Thoracic aorta (tissue), 2 donors: ENCODE data around the gene LRRC1. TPM values are rescaled to one million over a fixed set of nuclear protein-coding genes. Genes with fewer than 3 reads are reported as not detected.

Experiments used
- ATAC-seq: fragments of 150-250 bp; one replicate; pipeline ENCODE4 v1.8.0; 2017; ENCODE audit warnings: low read depth; ENCODE audit not compliant: insufficient number of reproducible peaks, low FRiP score
- DNase-seq: peaks from one replicate; pipeline ENCODE4 v3.0.0-alpha.2; 2020; ENCODE audit warnings: low spot score
- H3K27ac ChIP-seq, 2 donors: fragments of 200-600 bp; sonication (generic); 1 replicate in 1 of 2; 2 replicates in 1 of 2; pipeline ENCODE4 v1.5.1; 2016; ENCODE audit warnings: mild to moderate bottlenecking in 2 of 2, moderate library complexity in 2 of 2
- H3K27me3 ChIP-seq: fragments of 200-600 bp; sonication (generic); replicated peaks from 2 replicates; pipeline ENCODE4 v1.6.0; 2016; ENCODE audit warnings: mild to moderate bottlenecking; ENCODE audit not compliant: insufficient read depth
- H3K36me3 ChIP-seq: fragments of 200-600 bp; sonication (generic); one replicate; pipeline ENCODE4 v1.5.1; 2016
- H3K4me1 ChIP-seq, 2 donors: fragments of 200-600 bp; sonication (generic); 1 replicate in 1 of 2; 2 replicates in 1 of 2; pipeline versions ENCODE4 v1.5.1 to v1.6.0; 2016; ENCODE audit warnings: low read depth in 2 of 2, mild to moderate bottlenecking in 1 of 2; ENCODE audit not compliant: control insufficient read depth in 1 of 2
- H3K4me3 ChIP-seq: fragments of 200-600 bp; sonication (generic); 2 replicates; pipeline ENCODE4 v1.5.1; 2016; ENCODE audit warnings: mild to moderate bottlenecking
- H3K9me3 ChIP-seq: fragments of 200-600 bp; sonication (generic); 2 replicates; pipeline ENCODE4 v1.5.1; 2016
- total RNA-seq, 2 donors: library from RNA; depleted of rRNA; stranded (reverse); fragments of >200 nt; gene quantifications; one replicate each; pipeline versions ENCODE4 v1.1.0 to v1.2.3, GENCODE V29; 2016
- TF ChIP-seq, protein P1 (sequence below): fragments of 200-600 bp; sonication (generic); IDR thresholded peaks from one replicate; pipeline ENCODE4 v1.5.1; 2019; ENCODE audit warnings: antibody characterized with exemption

The LRRC1 gene
- total RNA-seq, 2 donors from 2014 or later: 18.5 to 22.8 TPM

DNA sequence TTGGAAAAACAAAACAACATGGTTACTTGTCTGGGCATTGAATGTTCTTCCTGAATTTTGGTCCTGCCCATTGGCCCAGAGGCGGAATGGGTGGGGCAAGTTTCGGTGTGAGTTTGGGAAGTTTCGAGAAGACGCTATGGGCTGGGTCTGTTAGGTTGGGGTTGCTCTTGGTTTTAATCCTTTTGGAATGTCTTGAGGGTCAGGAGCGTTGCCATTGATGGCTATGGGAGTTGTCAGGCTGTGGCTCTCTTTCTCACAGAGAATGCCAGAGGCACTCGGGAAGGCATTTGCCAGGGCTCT, 135.0 kb downstream of the LRRC1 start:
- TF ChIP-seq, protein P1, sequence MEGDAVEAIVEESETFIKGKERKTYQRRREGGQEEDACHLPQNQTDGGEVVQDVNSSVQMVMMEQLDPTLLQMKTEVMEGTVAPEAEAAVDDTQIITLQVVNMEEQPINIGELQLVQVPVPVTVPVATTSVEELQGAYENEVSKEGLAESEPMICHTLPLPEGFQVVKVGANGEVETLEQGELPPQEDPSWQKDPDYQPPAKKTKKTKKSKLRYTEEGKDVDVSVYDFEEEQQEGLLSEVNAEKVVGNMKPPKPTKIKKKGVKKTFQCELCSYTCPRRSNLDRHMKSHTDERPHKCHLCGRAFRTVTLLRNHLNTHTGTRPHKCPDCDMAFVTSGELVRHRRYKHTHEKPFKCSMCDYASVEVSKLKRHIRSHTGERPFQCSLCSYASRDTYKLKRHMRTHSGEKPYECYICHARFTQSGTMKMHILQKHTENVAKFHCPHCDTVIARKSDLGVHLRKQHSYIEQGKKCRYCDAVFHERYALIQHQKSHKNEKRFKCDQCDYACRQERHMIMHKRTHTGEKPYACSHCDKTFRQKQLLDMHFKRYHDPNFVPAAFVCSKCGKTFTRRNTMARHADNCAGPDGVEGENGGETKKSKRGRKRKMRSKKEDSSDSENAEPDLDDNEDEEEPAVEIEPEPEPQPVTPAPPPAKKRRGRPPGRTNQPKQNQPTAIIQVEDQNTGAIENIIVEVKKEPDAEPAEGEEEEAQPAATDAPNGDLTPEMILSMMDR: no peak
- Histone ChIP-seq H3K27ac (no peak overlapping the region), H3K4me1 (peaks cover 0 to 19% of the 10 kb centered on the region in 2 donors), H3K27me3 (no peaks in the 10 kb centered on the region), H3K9me3 (no peaks in the 10 kb centered on the region), H3K36me3 (no peaks in the 10 kb centered on the region), H3K4me3 (no peak overlapping the region)
- DNase-seq (no peak), ATAC-seq (no peak)

DNA sequence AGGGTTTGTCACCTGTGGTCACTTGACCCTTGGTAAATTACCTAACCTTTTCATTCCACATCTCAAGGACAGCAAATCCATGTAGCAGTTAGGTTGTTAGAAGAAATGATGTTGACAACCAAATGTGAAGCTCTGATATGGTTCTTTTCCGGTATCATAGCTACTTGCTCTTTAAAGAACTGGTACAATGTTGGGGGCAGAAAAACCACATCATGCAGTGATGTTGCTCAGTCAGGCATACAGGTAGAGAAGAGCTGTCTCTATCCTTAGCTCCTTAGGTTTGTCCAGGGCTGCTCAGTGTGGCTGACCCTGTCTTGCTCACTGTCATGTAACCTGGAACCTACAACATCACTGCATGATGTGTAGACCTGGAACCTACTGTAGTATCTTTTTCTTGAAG, 135.5 kb downstream of the LRRC1 start:
- ATAC-seq (no peak), DNase-seq (no peak)
- Histone ChIP-seq H3K36me3 (no peaks in the 10 kb centered on the region), H3K27ac (no peak overlapping the region), H3K4me1 (peaks cover 0 to 19% of the 10 kb centered on the region in 2 donors), H3K4me3 (no peak overlapping the region), H3K27me3 (no peaks in the 10 kb centered on the region), H3K9me3 (no peaks in the 10 kb centered on the region)
- TF ChIP-seq, protein P1: no peak

DNA sequence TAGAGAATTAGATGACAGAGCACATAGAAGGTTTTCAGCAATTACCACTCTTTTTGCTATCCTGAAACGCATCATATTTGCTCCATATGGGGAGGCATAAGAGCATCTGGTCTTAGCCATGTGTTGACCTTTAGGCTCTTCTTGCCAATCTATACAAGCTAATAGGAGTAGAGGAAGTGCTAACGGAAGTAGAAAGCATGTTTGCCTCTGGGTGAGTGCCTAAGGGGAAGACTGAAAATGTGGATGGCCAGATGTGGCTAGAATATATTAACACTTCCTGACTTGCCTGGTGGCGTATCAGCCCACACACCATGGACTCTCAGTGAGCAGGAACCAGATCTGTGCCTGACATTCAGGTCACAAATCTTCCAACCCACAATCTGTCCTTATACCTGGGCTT, 136.3 kb downstream of the LRRC1 start:
- H3K4me3 ChIP-seq: no peak overlapping the region
- H3K27me3 ChIP-seq: no peaks in the 10 kb centered on the region
- no peak overlapping the region for H3K27ac ChIP-seq
- TF ChIP-seq, protein P1: no peak
- no peak for DNase-seq
- peaks cover 0 to 19% of the 10 kb centered on the region in 2 donors for H3K4me1 ChIP-seq
- no peaks in the 10 kb centered on the region for H3K9me3 ChIP-seq
- ATAC-seq: no peak
- no peaks in the 10 kb centered on the region for H3K36me3 ChIP-seq

DNA sequence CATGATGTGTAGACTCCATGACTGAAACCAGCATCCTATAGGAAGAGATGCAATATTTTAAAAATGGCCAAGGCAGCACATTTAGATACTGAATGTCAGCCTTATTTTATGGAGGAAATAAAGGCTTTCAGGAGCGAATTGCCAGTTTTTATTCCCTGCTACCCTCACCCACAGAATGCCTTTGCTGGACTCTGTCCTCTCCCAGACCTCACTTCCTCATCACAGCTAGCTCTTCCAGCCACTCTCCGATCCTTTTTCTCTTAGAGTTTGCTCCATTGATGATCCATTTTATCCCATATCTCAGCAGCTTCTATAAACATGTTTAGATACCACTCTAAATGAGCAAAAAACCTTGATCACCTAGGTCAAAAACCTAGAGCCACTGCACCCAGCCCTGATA, 137.7 kb downstream of the LRRC1 start:
- TF ChIP-seq, protein P1: no peak
- Histone ChIP-seq H3K27ac (no peak overlapping the region), H3K27me3 (no peaks in the 10 kb centered on the region), H3K4me3 (no peak overlapping the region), H3K36me3 (no peaks in the 10 kb centered on the region), H3K9me3 (no peaks in the 10 kb centered on the region), H3K4me1 (peaks cover 0 to 9% of the 10 kb centered on the region in 2 donors)
- no peak for DNase-seq
- no peak for ATAC-seq

DNA sequence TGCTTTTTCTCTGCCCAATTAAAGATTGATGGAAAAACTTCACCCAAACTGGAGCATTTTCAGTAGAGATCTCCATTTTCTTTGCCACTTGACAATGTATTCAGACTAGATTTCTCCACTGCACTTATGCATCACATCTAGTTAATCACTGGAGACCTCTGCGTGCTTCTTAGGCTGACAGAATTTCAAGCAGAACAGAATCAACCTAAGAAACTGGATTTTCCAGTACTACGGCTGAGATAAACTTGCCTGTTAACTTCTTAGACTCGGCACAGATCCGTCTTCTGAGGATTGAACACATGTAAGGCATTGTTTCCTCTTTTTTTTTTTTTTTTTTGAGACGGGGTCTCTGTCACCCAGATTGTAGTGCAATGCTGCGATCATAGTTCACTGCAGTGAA, 139.2 kb downstream of the LRRC1 start:
- Histone ChIP-seq H3K4me1 (peaks cover 0 to 6% of the 10 kb centered on the region in 2 donors), H3K36me3 (no peaks in the 10 kb centered on the region), H3K4me3 (no peak overlapping the region), H3K27ac (no peak overlapping the region), H3K27me3 (no peaks in the 10 kb centered on the region), H3K9me3 (no peaks in the 10 kb centered on the region)
- ATAC-seq: no peak
- TF ChIP-seq, protein P1: no peak
- no peak for DNase-seq
